Gastrocnemius medialis (tissue), 4 donors: Measurements from ENCODE around the gene CCDC169.

Experiments used
- CTCF ChIP-seq, 5 experiments: fragments of 450-650 bp in 3 of 5; fragments of 200-600 bp in 2 of 5; sonication (generic) in 2 of 5; IDR thresholded peaks in 4 of 5; conservative IDR thresholded peaks in 1 of 5; 1 replicate in 4 of 5; 2 replicates in 1 of 5; pipeline ENCODE4 v1.5.1; 2016 to 2019; ENCODE audit warnings: antibody characterized with exemption in 5 of 5, mild to moderate bottlenecking in 3 of 5, moderate library complexity in 3 of 5
- POLR2A ChIP-seq, 2 donors: fragments of 450-650 bp; IDR thresholded peaks; one replicate each; pipeline ENCODE4 v1.6.1; 2017; ENCODE audit warnings: antibody characterized with exemption in 2 of 2, mild to moderate bottlenecking in 2 of 2, moderate library complexity in 2 of 2

- TF ChIP-seq CTCF (IDR thresholded peaks at IDR 0.05 in 4 of 5, conservative IDR thresholded peaks at IDR 0.05 in 1 of 5) (no peak), POLR2A (IDR thresholded peaks at IDR 0.05) (no peak)
These were observed 66.4 kb downstream of the CCDC169 start for GRCh38 chr13:36231236-36231635.
